Muscle layer of colon (tissue), 2 donors: ENCODE results near the gene RBFOX1.
"Not testable (repeated sequence)": the region's sequence is repeated elsewhere in the genome, so short reads cannot be mapped to it uniquely, and the experiment has no call there.

Source experiments
- H3K27ac ChIP-seq: one replicate; pipeline ENCODE4 v1.7.0; 2013; ENCODE audit warnings: low read depth, mild to moderate bottlenecking, low read length, moderate library complexity
- H3K27me3 ChIP-seq, 2 donors: one replicate each; pipeline ENCODE4 v1.7.0; 2013; ENCODE audit warnings: low read length in 2 of 2, mild to moderate bottlenecking in 2 of 2; ENCODE audit not compliant: insufficient read depth in 2 of 2, control insufficient read depth in 1 of 2
- H3K36me3 ChIP-seq: one replicate; pipeline ENCODE4 v1.7.0; 2013; ENCODE audit warnings: mild to moderate bottlenecking, low read length; ENCODE audit not compliant: insufficient read depth
- H3K4me1 ChIP-seq: one replicate; pipeline ENCODE4 v1.7.0; 2013; ENCODE audit warnings: mild to moderate bottlenecking, low read length; ENCODE audit not compliant: insufficient read depth
- H3K4me3 ChIP-seq, 2 donors: one replicate each; pipeline ENCODE4 v1.7.0; 2013; ENCODE audit warnings: low read length in 2 of 2, low read depth in 1 of 2, mild to moderate bottlenecking in 1 of 2, moderate library complexity in 1 of 2
- H3K9ac ChIP-seq: one replicate; pipeline ENCODE4 v1.7.0; 2013; ENCODE audit warnings: low read length
- H3K9me3 ChIP-seq: one replicate; pipeline ENCODE4 v1.7.0; 2013; ENCODE audit warnings: mild to moderate bottlenecking, low read length
- donor health status: abdominal sarcoma.
- donor health status: Adenocarcinoma of cecum.

The RBFOX1 gene

DNA sequence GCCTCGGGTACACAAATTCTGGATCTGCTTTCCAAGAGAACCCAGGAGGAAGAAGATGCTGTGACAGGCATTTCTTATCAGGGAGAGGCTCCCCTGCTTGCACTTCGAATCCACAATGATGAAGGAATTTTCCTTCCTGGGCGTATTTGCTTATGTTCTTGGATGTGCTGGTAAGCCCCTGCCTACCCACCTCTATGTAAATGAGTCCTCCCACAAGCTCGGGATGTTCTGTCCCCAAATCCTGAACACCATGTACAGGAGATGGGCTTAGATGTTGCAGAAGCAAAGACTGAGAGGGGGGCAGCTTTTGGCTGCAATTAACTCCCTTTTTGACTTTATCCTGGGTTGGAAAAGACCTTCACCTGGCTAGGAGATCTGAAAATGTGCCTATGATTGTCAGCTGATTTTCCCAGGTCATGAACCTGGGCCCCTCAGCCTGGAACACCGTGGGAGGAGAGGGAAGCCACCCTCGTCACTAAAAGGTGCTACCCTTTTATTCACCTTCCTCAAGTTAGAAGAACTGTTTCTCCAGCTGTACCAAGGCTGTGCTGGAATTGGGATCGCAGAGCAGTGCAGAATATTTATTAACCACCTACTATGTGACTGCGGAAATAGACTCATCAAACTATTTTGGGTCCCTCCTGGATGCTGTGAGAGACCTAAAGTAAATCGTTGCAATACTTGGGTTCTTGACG, 150.1 kb downstream of the RBFOX1 start:
- H3K4me3 ChIP-seq: no peak overlapping the region
- H3K27me3 ChIP-seq: no peaks in the 10 kb centered on the region
- no peak overlapping the region for H3K9ac ChIP-seq
- H3K36me3 ChIP-seq: no peaks in the 10 kb centered on the region
- no peaks in the 10 kb centered on the region for H3K9me3 ChIP-seq
- no peaks in the 10 kb centered on the region for H3K4me1 ChIP-seq
- no peak overlapping the region for H3K27ac ChIP-seq

DNA sequence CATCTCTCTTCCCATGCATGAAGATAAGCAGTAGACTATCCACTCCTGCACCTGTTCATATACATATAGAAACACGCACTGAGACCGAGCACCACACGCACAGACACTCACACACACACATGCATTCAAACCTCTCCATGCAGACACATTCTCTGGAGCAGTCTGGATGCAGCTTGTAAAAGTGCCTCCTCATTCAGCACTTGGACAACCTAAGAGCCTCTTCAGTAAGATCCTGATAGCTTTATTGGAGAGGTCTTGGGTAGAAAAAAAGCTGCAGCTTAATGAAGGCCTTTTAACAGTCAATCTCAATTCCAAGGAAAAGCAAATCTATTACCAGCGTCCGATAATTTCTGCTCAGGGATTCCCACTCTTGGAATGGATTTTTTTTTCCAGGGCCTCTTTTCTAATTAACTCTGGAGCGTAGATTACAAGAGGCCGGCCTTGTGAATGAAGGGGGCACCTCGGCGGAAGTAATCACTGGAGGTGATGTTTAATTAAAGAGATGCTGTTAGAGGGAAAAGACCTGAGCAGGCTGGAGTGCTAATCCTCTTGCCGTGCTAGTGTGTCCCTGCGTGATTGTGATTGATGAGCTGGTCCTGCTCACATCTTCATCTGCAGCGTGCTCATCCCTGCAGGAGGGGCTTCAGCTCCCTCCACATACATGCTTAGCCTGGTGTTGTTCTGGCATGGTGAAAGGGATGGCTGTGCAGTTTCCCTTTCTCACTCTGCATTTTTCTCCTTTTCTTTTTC, 155.1 kb downstream of the RBFOX1 start:
- H3K27ac ChIP-seq: no peak overlapping the region
- no peaks in the 10 kb centered on the region for H3K27me3 ChIP-seq
- H3K9ac ChIP-seq: no peak overlapping the region
- no peaks in the 10 kb centered on the region for H3K36me3 ChIP-seq
- no peak overlapping the region for H3K4me3 ChIP-seq
- no peaks in the 10 kb centered on the region for H3K4me1 ChIP-seq
- H3K9me3 ChIP-seq: no peaks in the 10 kb centered on the region

DNA sequence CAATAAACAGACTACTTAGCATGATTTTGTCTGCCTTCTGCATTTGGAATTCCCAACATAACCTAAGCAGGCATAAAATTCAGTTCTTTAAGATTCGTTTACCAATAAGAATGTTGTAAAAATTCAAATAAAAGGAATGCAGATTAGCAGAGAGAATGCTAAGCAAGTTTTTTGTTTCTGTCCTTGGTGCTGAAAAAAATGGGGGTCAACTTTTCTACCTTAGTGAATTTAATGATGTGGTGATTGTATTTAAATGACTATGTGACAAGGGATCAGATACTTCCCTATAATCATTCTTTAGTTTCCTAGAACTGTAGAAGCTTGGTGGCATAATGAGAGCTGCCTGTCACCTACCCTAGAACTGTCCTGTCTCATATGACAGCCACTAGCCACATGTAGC, 159.5 kb downstream of the RBFOX1 start:
- no peak overlapping the region for H3K9ac ChIP-seq
- H3K36me3 ChIP-seq: no peaks in the 10 kb centered on the region
- H3K4me1 ChIP-seq: no peaks in the 10 kb centered on the region
- H3K9me3 ChIP-seq: no peaks in the 10 kb centered on the region
- H3K4me3 ChIP-seq: no peak overlapping the region
- H3K27me3 ChIP-seq: no peaks in the 10 kb centered on the region
- no peak overlapping the region for H3K27ac ChIP-seq

DNA sequence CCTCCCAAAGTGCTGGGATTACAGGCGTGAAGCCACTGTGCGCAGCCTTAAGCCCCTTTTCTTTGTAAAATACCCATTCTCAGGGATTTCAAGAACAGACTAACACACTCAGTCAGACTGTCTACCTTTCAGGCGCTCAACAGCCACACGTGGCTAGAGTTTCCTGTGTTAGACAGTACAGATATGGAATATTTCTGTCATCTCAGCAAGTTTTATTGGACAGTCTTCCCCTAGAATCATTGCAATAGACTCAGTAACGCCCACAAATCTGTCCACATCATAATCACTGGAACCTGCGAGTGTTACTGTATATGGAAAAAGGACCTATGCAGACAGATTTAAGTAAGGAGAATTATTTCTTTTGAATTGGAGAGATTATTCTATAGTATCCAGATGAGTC, 160.5 kb downstream of the RBFOX1 start:
- Histone ChIP-seq H3K4me3 (no peak overlapping the region), H3K27me3 (no peaks in the 10 kb centered on the region), H3K4me1 (no peaks in the 10 kb centered on the region), H3K9ac (no peak overlapping the region), H3K9me3 (no peaks in the 10 kb centered on the region), H3K36me3 (no peaks in the 10 kb centered on the region), H3K27ac (no peak overlapping the region)

DNA sequence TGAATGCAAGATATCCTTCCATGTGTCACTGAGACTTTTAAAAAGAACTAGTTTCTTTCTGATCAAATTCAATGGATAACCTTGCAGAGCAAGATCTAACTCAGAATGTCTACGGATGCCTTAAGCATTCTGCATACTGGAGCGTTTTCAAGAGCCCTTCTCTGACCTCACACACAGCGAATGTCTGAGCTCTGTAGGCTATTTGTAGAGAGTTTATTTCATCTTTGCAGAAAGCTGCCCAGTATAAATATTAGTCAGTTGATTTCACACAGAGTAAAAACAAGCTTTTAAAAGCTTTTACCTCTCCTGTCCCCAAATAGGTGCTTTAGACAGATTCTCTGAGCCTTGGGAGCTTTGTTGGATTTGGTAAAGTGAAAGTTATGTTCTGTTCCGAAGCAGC, 165.0 kb downstream of the RBFOX1 start:
- no peak overlapping the region for H3K4me3 ChIP-seq

DNA sequence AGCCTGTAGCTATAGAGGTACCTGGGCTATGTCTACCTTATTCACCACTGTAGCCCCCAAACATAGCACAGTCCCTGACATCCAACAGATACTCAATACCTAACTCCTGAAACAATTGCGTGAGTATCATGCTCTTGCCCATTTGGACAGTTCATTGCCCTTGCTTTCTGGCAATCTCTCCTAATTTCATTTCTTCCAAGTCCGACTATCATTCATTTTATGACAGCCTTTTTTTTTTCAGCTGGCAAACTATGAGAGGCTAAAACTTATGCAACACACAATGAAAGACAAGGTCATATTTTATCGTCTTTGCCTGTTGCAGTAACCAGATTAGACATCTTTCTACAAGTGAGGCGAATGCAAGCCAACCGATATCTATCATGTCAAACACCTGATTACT, 169.2 kb downstream of the RBFOX1 start:
- no peaks in the 10 kb centered on the region for H3K9me3 ChIP-seq
- H3K36me3 ChIP-seq: no peaks in the 10 kb centered on the region
- no peak overlapping the region for H3K27ac ChIP-seq
- H3K27me3 ChIP-seq: no peaks in the 10 kb centered on the region
- no peaks in the 10 kb centered on the region for H3K4me1 ChIP-seq
- H3K4me3 ChIP-seq: no peak overlapping the region
- no peak overlapping the region for H3K9ac ChIP-seq

More for the DNA sequence above, 165.0 kb downstream of the RBFOX1 start:
- H3K27me3 ChIP-seq: no peaks in the 10 kb centered on the region
- no peaks in the 10 kb centered on the region for H3K36me3 ChIP-seq
- no peaks in the 10 kb centered on the region for H3K9me3 ChIP-seq
- H3K4me1 ChIP-seq: no peaks in the 10 kb centered on the region
- H3K27ac ChIP-seq: no peak overlapping the region
- H3K9ac ChIP-seq: no peak overlapping the region

DNA sequence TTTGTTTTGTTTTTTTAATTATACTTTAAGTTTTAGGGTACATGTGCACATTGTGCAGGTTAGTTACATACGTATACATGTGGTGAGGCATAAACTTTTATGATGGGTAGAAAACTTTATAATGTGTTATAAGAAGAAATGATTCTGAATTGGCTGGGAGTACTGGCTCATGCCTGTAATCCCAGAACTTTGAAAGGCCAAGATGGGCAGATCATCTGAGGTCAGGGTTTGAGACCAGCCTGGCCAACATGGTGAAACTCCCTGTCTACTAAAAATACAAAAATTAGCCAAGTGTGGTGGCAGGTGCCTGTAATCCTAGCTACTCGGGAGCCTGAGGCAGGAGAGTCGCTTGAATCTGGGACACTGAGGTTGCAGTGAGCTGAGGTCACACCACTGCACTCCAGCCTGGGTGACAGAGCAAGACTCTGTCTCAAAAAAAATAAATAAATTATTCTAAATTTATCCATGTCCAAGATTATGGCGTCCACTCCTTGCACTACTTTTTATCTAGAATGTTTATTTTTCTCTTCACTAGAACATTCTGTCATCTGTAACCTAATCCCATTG, 170.0 kb downstream of the RBFOX1 start:
- not testable (repeated sequence) for H3K4me3 ChIP-seq, H3K4me1 ChIP-seq, H3K9ac ChIP-seq, H3K36me3 ChIP-seq, H3K27me3 ChIP-seq, H3K27ac ChIP-seq, H3K9me3 ChIP-seq

DNA sequence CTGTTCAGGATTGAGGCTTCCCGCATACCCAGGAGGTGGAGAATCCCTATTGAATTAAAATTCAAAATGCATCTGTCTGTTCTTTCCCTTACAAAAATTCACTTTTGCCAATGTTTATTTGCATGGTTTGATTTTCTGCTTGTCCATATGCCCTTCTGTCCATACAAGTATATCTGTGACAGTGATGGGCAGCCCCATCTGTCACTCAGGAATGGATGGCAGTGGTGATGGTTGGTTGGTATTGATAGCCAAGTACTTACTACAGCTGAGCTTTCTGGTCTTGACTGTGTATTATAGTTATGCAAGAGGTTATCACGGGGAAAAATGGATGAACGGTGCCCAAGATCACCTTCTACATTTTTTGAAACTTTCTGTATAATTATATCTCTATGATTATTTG, 171.0 kb downstream of the RBFOX1 start:
- no peak overlapping the region for H3K4me3 ChIP-seq
- no peaks in the 10 kb centered on the region for H3K36me3 ChIP-seq
- no peaks in the 10 kb centered on the region for H3K9me3 ChIP-seq
- no peaks in the 10 kb centered on the region for H3K27me3 ChIP-seq
- H3K4me1 ChIP-seq: no peaks in the 10 kb centered on the region
- no peak overlapping the region for H3K27ac ChIP-seq
- no peak overlapping the region for H3K9ac ChIP-seq

DNA sequence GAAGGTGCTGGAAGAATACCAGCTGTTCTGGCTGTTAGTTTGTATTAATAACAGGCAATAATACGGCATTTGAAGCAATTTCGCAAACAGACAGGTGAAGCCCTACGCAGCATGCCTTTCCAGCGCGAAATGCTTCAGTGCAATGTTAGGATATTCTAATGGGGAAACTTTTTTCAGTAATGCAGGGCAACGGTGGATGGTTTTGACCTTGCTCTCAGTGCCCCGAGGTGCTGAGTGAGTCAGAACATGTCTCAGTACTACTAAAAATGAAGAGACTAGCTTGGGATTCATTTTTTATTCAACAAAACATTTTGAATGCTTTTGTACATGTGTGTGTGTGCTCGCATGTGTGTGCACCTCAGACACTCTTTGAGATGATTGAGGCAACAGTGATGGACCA, 172.2 kb downstream of the RBFOX1 start:
- no peak overlapping the region for H3K27ac ChIP-seq
- H3K4me3 ChIP-seq: no peak overlapping the region
- H3K4me1 ChIP-seq: no peaks in the 10 kb centered on the region

DNA sequence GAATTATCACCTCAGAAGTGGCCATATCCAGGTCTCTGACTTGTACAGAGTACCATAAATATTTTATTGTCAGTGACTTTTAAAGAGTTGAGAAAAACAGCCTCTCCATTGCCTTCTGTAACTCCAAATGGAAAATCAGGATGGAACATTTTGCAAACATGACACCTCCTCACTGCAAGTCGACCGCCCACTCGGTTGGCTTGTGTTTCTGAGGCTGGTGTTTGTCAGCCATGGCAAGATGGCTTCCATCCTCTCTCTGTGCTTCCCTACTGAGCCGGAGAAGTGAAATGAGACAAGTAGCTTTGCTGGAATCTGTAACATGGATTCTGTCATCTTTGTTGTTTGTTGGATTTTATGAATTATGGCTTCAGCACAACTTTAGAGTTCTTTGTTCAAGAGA, 172.8 kb downstream of the RBFOX1 start:
- H3K9ac ChIP-seq: no peak overlapping the region
- no peaks in the 10 kb centered on the region for H3K9me3 ChIP-seq
- H3K36me3 ChIP-seq: no peaks in the 10 kb centered on the region
- H3K27ac ChIP-seq: no peak overlapping the region
- no peaks in the 10 kb centered on the region for H3K27me3 ChIP-seq
- H3K4me3 ChIP-seq: no peak overlapping the region
- H3K4me1 ChIP-seq: no peaks in the 10 kb centered on the region

More for the DNA sequence above, 172.2 kb downstream of the RBFOX1 start:
- no peaks in the 10 kb centered on the region for H3K27me3 ChIP-seq
- no peaks in the 10 kb centered on the region for H3K9me3 ChIP-seq
- H3K36me3 ChIP-seq: no peaks in the 10 kb centered on the region
- H3K9ac ChIP-seq: no peak overlapping the region

DNA sequence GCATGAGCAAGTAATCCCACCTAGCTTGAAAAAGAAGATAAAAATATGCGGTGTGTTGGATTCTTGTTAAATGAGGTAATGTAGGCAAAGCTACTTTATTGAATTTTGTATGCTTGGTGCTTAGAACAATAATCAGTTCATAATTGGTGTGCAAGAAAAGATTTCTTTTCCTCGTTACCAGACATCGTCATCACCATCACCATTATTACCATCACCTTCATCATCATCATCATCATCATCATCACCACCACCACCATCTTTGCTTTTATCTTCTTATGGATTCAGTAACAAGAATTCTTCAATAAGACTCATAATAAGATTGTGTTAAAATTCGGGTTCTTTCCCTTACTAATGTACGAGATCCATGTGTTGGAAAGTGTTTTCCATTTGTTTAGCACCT, 173.7 kb downstream of the RBFOX1 start:
- H3K4me3 ChIP-seq: no peak overlapping the region
- no peaks in the 10 kb centered on the region for H3K9me3 ChIP-seq
- H3K4me1 ChIP-seq: no peaks in the 10 kb centered on the region
- no peaks in the 10 kb centered on the region for H3K27me3 ChIP-seq
- H3K27ac ChIP-seq: no peak overlapping the region
- no peak overlapping the region for H3K9ac ChIP-seq
- H3K36me3 ChIP-seq: no peaks in the 10 kb centered on the region
